Calu3 (cell line): Measurements from ENCODE around the gene ORC4. TPM values are rescaled to one million over a fixed set of nuclear protein-coding genes. Genes with fewer than 3 reads are reported as not detected.

ENCODE experiments used
- BruUV-seq: library from RNA; stranded (reverse); fragments of 400-500 nt; replicated peaks from 2 replicates; lab custom pipeline; 2021; lab: Mats Ljungman, UMichigan
- CTCF ChIA-PET: fragments of 300-600 bp; sonication (Branson Sonifier 250); formaldehyde crosslinking; loops from one replicate; lab custom pipeline; 2022; ENCODE audit warnings: antibody characterized with exemption; lab: Charles Lee
- DNase-seq: peaks from one replicate; pipeline ENCODE4 v3.0.0; 2022
- H3K27ac Mint-ChIP-seq: one replicate; pipeline ENCODE4 v1.8.0; 2022; ENCODE audit warnings: mixed read lengths; ENCODE audit not compliant: unreplicated experiment
- H3K27me3 Mint-ChIP-seq: one replicate; pipeline ENCODE4 v1.8.0; 2022; ENCODE audit warnings: mixed read lengths; ENCODE audit not compliant: unreplicated experiment
- H3K36me3 Mint-ChIP-seq: one replicate; pipeline ENCODE4 v1.8.0; 2022; ENCODE audit warnings: mild to moderate bottlenecking, moderate library complexity, mixed read lengths; ENCODE audit not compliant: insufficient read depth, unreplicated experiment
- H3K4me1 Mint-ChIP-seq: one replicate; pipeline ENCODE4 v1.8.0; 2022; ENCODE audit warnings: mild to moderate bottlenecking, low read depth, mixed read lengths; ENCODE audit not compliant: unreplicated experiment
- H3K4me3 Mint-ChIP-seq: one replicate; pipeline ENCODE4 v1.8.0; 2022; ENCODE audit warnings: mild to moderate bottlenecking, low read depth, moderate library complexity, mixed read lengths; ENCODE audit not compliant: unreplicated experiment
- H3K9me3 Mint-ChIP-seq: one replicate; pipeline ENCODE4 v1.8.0; 2022; ENCODE audit warnings: low read depth, mixed read lengths; ENCODE audit not compliant: unreplicated experiment
- intact Hi-C: fragments of 100-400 bp; cut with micrococcal nuclease; formaldehyde crosslinking; loops from one replicate; pipeline ENCODE4 v1.10.0; 2022; ENCODE audit not compliant: unreplicated experiment
- total RNA-seq: library from RNA; stranded (reverse); gene quantifications from 2 replicates; pipeline ENCODE4 v1.2.3, GENCODE V29; 2022
- TF ChIP-seq, protein P1 (sequence below): fragments of 200-600 bp; IDR thresholded peaks from one replicate; pipeline ENCODE4 v1.8.0; 2022; ENCODE audit warnings: antibody characterized with exemption; ENCODE audit not compliant: unreplicated experiment

ORC4 gene
- total RNA-seq, 1 experiment from 2014 or later = 59.2 TPM

DNA sequence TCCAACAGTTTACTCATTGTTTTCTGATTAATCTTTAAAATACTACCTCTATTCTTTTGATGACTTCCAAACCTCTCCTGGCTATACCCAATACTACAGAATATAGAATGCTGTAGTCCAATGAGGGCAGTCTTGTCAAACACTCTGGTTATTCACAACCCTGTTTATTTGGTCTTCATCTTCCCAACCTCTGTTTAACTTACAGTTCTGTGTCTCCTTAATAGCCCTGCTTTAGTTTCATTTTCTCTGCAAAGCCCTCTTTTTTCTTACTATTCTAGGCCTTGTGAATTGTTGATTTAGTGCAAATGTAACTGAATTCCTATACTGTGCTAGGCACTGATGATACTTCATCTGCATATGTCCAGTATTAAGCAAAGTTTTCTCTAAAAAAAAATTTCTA is 135.7 kb downstream of the ORC4 start:
- Mint-ChIP-seq H3K27ac (no peak overlapping the region), H3K4me1 (peaks cover 12% of the 10 kb centered on the region), H3K9me3 (no peaks in the 10 kb centered on the region), H3K4me3 (no peak overlapping the region), H3K36me3 (no peaks in the 10 kb centered on the region), H3K27me3 (no peaks in the 10 kb centered on the region)
- TF ChIP-seq, protein P1, sequence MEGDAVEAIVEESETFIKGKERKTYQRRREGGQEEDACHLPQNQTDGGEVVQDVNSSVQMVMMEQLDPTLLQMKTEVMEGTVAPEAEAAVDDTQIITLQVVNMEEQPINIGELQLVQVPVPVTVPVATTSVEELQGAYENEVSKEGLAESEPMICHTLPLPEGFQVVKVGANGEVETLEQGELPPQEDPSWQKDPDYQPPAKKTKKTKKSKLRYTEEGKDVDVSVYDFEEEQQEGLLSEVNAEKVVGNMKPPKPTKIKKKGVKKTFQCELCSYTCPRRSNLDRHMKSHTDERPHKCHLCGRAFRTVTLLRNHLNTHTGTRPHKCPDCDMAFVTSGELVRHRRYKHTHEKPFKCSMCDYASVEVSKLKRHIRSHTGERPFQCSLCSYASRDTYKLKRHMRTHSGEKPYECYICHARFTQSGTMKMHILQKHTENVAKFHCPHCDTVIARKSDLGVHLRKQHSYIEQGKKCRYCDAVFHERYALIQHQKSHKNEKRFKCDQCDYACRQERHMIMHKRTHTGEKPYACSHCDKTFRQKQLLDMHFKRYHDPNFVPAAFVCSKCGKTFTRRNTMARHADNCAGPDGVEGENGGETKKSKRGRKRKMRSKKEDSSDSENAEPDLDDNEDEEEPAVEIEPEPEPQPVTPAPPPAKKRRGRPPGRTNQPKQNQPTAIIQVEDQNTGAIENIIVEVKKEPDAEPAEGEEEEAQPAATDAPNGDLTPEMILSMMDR = no peak
- CTCF ChIA-PET = no interaction called here
- DNase-seq = no peak
- intact Hi-C loops = no loop called here
- BruUV-seq = no TSS peak

DNA sequence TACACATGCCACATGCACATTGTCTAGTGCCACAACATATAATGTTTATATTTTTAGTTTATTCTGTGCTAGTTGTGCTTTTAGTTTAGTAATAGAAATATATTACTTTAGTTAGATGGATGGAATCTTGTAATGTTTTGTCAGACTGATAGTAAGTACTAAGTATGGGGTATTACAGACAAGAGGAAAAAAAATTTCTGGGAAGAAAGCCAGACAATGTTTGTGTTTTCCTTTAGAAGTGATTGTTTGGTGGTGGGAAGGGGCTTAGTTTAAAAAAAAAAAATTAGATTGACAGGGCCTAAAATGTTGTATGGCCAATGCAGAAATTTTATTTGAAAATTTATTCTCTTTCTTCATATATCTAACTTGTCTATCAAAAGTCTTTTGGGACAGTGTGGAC is 137.9 kb downstream of the ORC4 start:
- no peak for DNase-seq
- BruUV-seq = no TSS peak
- Mint-ChIP-seq H3K4me1 (peaks cover 18% of the 10 kb centered on the region), H3K27ac (no peak overlapping the region), H3K27me3 (no peaks in the 10 kb centered on the region), H3K9me3 (no peaks in the 10 kb centered on the region), H3K4me3 (no peak overlapping the region), H3K36me3 (no peaks in the 10 kb centered on the region)
- intact Hi-C loops = no loop called here
- TF ChIP-seq, protein P1 = no peak
- CTCF ChIA-PET = no interaction called here

Other genes starting within 250 kb of the ORC4 start
- 12.5 and 14.8 TPM in 2 replicates for gene ACVR2A, start 175.7 kb downstream of the ORC4 start, total RNA-seq
- gene MBD5, start 354 bp upstream of the ORC4 start, total RNA-seq = 32.8 and 36.4 TPM in 2 replicates